Hematopoietic multipotent progenitor cell treated with erythropoietin and hydrocortisone succinate and interleukin-3 and kit ligand, for 8 days (in vitro differentiated cells): ENCODE data around the gene DNAAF8.

Source experiments
- DNase-seq: peaks from one replicate; pipeline ENCODE4 v3.0.0-alpha.2; 2015

The DNAAF8 gene

DNA sequence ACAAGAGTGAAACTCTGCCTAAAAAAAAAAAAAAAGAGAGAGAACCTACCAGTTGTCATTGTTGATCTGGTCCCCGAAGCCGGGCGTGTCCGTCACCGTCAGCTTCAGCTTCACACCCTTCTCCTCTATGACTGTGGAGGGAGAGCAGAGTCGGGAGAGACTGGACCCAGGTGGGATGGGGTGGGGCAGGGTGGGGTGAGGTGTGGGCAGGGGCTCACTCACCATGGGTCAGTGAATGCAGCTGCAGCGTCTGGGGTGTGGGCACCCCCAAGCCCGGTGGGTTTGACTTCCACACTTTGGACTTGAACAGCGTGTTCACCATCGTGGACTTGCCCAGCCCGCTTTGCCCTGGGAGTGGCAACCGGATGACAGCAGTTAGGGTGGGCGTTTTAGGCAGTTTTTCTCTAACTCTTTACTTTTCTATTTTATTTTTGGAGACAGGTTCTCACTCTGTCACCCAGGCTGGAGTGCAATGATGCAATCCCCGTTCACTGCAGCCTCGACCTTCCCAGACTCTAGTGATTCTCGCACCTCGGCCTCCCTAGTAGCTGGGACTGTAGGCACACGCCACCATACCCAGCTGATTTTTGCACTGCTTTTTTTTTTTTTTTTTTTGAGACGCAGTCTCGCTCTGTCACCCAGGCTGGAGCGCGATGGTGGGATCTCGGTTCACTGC is 51.6 kb downstream of the DNAAF8 start:
- no peak for DNase-seq

GRCh38 chr16:4787068-4787467 is 52.7 kb downstream of the DNAAF8 start:
- DNase-seq: no peak

- DNase-seq: no peak
Measured at GRCh38 chr16:4787627-4788482, 53.5 kb downstream of the DNAAF8 start, which contains the start of gene SEPTIN12. Gene SEPTIN12 (minus strand): TSS chr16:4788345. CDS start chr16:4787645, 700 bp downstream.

DNA sequence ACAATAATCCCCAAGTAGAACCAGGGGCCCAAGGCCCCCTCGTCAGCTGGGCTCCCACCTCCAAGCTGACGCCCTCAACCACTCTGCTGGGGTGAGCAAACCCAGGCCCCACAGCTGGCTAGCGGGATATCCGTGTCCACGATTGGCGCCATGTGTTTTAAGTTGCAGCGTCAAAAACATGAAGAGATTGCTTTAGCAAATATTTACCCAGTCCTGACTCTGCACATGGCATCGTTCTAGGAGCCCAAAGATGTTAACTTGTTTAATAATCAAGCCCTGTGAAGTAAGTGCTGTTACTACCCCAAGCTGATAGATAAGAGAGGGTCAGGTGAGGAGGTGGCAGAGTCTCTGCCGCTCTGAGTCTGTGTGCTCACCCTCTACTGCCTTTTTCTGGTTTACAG is 54.2 kb downstream of the DNAAF8 start:
- no peak for DNase-seq

- no peak for DNase-seq
Measured at GRCh38 chr16:4788910-4789309, 54.6 kb downstream of the DNAAF8 start.

GRCh38 chr16:4790261-4790660 is 55.9 kb downstream of the DNAAF8 start:
- no peak for DNase-seq

- DNase-seq: no peak
Measured at GRCh38 chr16:4790871-4791270, 56.5 kb downstream of the DNAAF8 start.

- no peak for DNase-seq
Measured at GRCh38 chr16:4792951-4793513, 58.7 kb downstream of the DNAAF8 start.

DNA sequence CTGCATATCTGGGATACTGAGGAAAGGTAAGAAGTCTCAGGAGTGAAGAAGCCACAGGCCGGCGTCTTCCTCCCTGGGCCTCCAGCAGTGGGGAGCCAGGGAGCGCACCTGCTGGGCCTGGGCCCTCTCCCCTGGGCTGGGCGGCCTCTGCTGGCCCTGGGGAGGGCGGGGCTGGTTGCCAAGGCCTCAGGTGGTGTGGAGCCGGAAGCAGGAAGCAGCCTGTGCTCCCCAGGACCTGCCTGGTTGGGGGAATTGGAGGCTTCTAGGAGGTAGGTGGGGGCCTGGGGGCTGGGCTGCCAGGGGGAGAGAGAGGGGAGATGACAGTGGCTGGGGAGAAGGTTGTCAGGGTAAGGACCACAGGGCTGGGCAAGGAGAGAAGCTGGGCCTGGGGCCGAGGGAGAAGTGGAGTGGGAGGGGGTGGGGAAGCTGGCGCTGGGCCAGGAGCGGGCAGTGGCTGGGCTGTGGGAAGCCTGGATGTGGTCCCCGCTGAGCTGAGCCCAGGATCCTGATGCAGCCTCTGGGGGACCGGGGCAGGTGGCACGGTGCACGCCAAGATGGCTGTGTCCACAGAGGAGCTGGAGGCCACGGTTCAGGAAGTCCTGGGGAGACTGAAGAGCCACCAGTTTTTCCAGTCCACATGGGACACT is 61.0 kb downstream of the DNAAF8 start, which contains the start of gene SMIM22:
SMIM22 (plus strand) TSS at position 189 of the 647 bp plus-strand sequence; CDS start at position 555, 366 bp downstream.
- no peak for DNase-seq

DNA sequence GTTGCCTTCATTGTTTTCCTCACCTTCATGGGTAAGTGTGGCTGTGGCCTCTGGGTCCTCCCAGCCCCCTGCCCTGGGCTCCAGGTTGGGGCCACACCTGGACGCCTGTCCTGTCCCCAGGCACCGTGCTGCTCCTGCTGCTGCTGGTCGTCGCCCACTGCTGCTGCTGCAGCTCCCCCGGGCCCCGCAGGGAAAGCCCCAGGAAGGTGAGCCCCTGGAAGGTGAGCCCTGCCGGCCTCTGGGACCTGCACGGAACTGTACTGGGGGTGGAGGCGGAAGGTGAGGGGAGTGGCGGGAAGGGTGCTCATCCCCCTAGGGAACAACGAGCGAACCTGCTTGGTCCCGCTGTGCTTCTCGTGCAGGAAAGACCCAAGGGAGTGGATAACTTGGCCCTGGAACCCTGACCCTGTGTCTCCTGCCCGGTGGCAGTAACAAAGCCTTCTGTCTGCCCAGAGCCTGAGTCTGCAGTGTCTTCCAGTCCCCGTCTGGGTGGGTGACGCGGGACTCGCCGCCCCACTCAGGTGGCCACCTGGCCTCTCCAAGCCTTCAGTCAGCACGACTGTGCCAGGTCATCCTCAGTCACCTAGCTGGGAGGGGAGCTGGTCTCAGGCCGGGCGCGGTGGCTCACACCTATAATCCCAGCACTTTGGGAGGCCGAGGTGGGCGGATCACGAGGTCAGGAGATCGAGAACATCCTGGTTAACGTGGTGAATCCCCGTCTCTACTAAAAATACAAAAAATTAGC is 61.7 kb downstream of the DNAAF8 start:
- no peak for DNase-seq

DNA sequence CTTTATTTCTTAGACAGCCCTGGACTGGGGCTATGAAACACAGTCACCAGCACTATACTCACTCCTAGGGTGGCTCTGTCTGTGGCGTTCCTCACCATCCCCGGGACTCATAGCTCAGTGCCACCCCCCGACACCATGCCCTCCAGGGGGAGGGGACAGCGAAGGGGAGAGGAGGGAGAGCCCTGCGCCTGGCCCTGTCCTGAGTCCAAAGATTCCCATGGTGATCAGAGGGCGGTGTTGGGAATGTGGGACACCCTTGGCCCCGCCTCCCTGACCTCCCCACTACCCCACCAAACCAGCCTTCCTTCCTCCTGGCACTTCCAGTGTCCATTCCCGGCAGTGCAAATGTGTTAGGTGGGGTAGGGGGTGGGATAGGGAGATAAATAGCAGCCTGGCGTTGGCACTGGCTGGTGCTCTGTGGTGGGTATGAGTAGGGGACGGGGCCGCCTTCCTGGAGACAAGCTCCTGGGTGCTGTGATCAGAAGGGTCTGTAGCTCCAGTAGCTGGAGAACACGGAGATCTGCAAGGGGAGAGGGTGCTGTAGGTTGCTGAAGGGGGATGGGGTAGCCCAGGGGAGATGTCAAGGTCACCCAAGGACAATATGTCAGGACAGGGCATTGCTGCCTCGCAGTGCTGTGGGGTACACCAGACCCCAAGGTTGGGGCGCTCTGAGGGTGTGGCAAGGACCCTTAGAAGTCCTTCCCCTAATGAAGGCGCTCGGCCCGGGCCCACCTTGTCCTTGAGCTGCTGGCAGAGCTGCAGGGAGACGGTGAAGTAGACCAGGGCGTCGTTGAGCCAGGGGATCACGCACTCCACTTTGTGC is 62.9 kb downstream of the DNAAF8 start:
- DNase-seq: no peak

DNA sequence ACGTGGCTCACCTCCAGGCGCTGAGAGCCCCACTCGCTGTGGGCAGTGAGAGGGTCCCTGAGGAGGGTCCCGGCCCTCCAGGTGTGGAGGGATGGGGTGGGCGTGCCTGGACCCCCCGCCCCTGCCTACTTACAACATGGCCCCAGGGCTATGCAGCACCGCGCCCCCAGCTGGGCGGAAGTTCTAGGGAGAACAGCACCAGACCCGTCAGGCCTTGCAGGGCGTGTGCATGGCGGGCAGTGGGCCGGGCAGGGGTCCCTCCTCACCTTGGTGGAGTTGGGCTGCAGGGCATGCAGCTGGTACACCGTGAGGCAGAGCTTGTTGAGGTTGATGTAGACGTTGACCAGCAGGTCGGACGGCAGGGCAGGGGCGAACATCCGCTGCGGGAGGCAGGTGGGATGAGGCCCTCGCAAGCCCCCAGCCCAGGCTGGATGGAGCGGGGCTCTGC is 63.5 kb downstream of the DNAAF8 start:
- DNase-seq: no peak

DNA sequence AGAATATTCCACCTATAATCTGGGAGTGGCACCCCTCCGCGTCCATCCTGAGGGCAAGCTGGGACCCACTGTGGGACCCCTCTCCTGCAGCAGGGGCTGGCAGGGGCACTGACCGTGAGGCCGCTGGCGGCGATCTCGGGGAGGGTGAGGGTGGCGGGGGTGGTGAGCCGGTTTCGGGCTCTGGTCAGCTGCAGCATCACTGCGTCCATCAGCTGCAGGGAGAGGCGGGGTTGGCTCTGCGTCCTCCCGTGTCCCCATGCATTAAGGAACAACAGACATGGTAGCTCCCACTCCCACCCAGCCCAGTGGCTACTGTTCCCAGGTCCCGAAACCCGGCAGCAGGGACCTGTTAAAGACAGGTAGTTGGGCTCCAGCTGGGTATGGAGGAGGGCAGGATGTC is 64.1 kb downstream of the DNAAF8 start:
- no peak for DNase-seq
